H9 (cell line): ENCODE results near the gene ENO1. TPM values are rescaled to one million over a fixed set of nuclear protein-coding genes. Genes with fewer than 3 reads are reported as not detected.

ENCODE experiments used
- DNase-seq: peaks from one replicate; pipeline ENCODE4 v3.0.0-alpha.2; 2017
- H2AFZ ChIP-seq: one replicate; pipeline ENCODE4 v1.6.1; 2013; ENCODE audit warnings: mild to moderate bottlenecking, low read length, control low read depth, moderate library complexity
- H2AK5ac ChIP-seq: 2 replicates; pipeline ENCODE4 v1.6.1; 2013; ENCODE audit warnings: low read length, control low read depth, mixed read lengths; ENCODE audit not compliant: insufficient read length
- H2BK120ac ChIP-seq: one replicate; pipeline ENCODE4 v1.6.1; 2013; ENCODE audit warnings: low read depth, mild to moderate bottlenecking, low read length, control low read depth, inconsistent platforms; ENCODE audit not compliant: poor library complexity, severe bottlenecking
- H2BK12ac ChIP-seq: 2 replicates; pipeline ENCODE4 v1.6.1; 2013; ENCODE audit warnings: low read length, control low read depth, mixed read lengths, low read depth; ENCODE audit not compliant: insufficient read length
- H2BK15ac ChIP-seq: 2 replicates; pipeline ENCODE4 v1.6.1; 2013; ENCODE audit warnings: low read depth, low read length, control low read depth
- H2BK20ac ChIP-seq: one replicate; pipeline ENCODE4 v1.6.1; 2013; ENCODE audit warnings: low read depth, mild to moderate bottlenecking, low read length, control low read depth, inconsistent platforms; ENCODE audit not compliant: poor library complexity, severe bottlenecking
- H2BK5ac ChIP-seq: 2 replicates; pipeline ENCODE4 v1.6.1; 2013; ENCODE audit warnings: low read length, control low read depth, mixed read lengths; ENCODE audit not compliant: insufficient read length
- H3K14ac ChIP-seq: 2 replicates; pipeline ENCODE4 v1.6.1; 2013; ENCODE audit warnings: low read length, control low read depth; ENCODE audit not compliant: insufficient read depth
- H3K18ac ChIP-seq: 2 replicates; pipeline ENCODE4 v1.6.1; 2013; ENCODE audit warnings: low read depth, mild to moderate bottlenecking, mixed read lengths, low read length, control low read depth; ENCODE audit not compliant: insufficient read length
- H3K23ac ChIP-seq: 2 replicates; pipeline ENCODE4 v1.6.1; 2013; ENCODE audit warnings: low read length, control low read depth, mixed read lengths, low read depth; ENCODE audit not compliant: insufficient read length
- H3K23me2 ChIP-seq: 2 replicates; pipeline ENCODE4 v1.6.1; 2013; ENCODE audit warnings: low read depth, mild to moderate bottlenecking, mixed read lengths, low read length, control low read depth; ENCODE audit not compliant: insufficient read length, poor library complexity, severe bottlenecking
- H3K27ac ChIP-seq: 2 replicates; pipeline ENCODE4 v1.5.1; 2013; ENCODE audit warnings: low read length, control low read depth, mixed read lengths, low read depth; ENCODE audit not compliant: insufficient read length
- H3K27me3 ChIP-seq: 2 replicates; pipeline ENCODE4 v1.6.1; 2013; ENCODE audit warnings: low read length, control low read depth, inconsistent platforms; ENCODE audit not compliant: insufficient read depth
- H3K4ac ChIP-seq: 2 replicates; pipeline ENCODE4 v1.6.1; 2013; ENCODE audit warnings: low read depth, mild to moderate bottlenecking, control low read depth, inconsistent platforms, low read length, moderate library complexity
- H3K4me1 ChIP-seq: 2 replicates; pipeline ENCODE4 v1.6.1; 2013; ENCODE audit warnings: low read length, control low read depth, inconsistent platforms; ENCODE audit not compliant: insufficient read depth
- H3K4me2 ChIP-seq: 2 replicates; pipeline ENCODE4 v1.6.1; 2013; ENCODE audit warnings: low read length, control low read depth, mixed read lengths; ENCODE audit not compliant: insufficient read length, insufficient read depth
- H3K56ac ChIP-seq: 2 replicates; pipeline ENCODE4 v1.6.1; 2013; ENCODE audit warnings: low read depth, mild to moderate bottlenecking, mixed read lengths, low read length, control low read depth; ENCODE audit not compliant: insufficient read length
- H3K79me1 ChIP-seq: 2 replicates; pipeline ENCODE4 v1.6.1; 2013; ENCODE audit warnings: low read depth, mild to moderate bottlenecking, moderate library complexity, low read length, control low read depth, inconsistent platforms; ENCODE audit not compliant: insufficient read depth, poor library complexity, severe bottlenecking
- H3K79me2 ChIP-seq: 2 replicates; pipeline ENCODE4 v1.6.1; 2013; ENCODE audit warnings: low read length, control low read depth, inconsistent platforms; ENCODE audit not compliant: insufficient read depth
- H3K9ac ChIP-seq: 2 replicates; pipeline ENCODE4 v1.6.1; 2013; ENCODE audit warnings: low read length, control low read depth, mixed read lengths; ENCODE audit not compliant: insufficient read length; ENCODE audit errors: extremely low read depth
- H3K9me3 ChIP-seq: one replicate; pipeline ENCODE4 v1.6.1; 2013; ENCODE audit warnings: low read depth, low read length, inconsistent platforms; ENCODE audit not compliant: control insufficient read depth
- H3T11ph ChIP-seq: one replicate; pipeline ENCODE4 v1.6.1; 2013; ENCODE audit warnings: mild to moderate bottlenecking, low read length, control low read depth, inconsistent platforms
- H4K20me1 ChIP-seq: one replicate; pipeline ENCODE4 v1.6.1; 2013; ENCODE audit not compliant: control insufficient read depth, insufficient read length, insufficient read depth
- H4K5ac ChIP-seq: 2 replicates; pipeline ENCODE4 v1.6.1; 2013; ENCODE audit warnings: low read depth, mild to moderate bottlenecking, mixed read lengths, low read length, control low read depth; ENCODE audit not compliant: insufficient read length
- H4K8ac ChIP-seq: replicated peaks from 2 replicates; pipeline ENCODE4 v1.6.1; 2013; ENCODE audit warnings: low read length, control low read depth, mixed read lengths, low read depth; ENCODE audit not compliant: insufficient read length
- H4K91ac ChIP-seq: 2 replicates; pipeline ENCODE4 v1.6.1; 2013; ENCODE audit warnings: low read depth, mild to moderate bottlenecking, moderate library complexity, mixed read lengths, low read length, control low read depth; ENCODE audit not compliant: insufficient read length
- H3K27ac Mint-ChIP-seq, 3 experiments: 2 replicates in 2 of 3; 3 replicates in 1 of 3; pipeline ENCODE4 v1.8.0; 2020 to 2021; ENCODE audit warnings: mixed read lengths in 3 of 3, mild to moderate bottlenecking in 1 of 3, moderate library complexity in 1 of 3
- H3K27me3 Mint-ChIP-seq: 2 replicates; pipeline ENCODE4 v1.8.0; 2021; ENCODE audit warnings: low read depth, mild to moderate bottlenecking, moderate library complexity, mixed read lengths
- H3K36me3 Mint-ChIP-seq, 3 experiments: 2 replicates in 2 of 3; 3 replicates in 1 of 3; pipeline ENCODE4 v1.8.0; 2020 to 2021; ENCODE audit warnings: low read depth in 3 of 3, mixed read lengths in 3 of 3; ENCODE audit not compliant: insufficient read depth in 1 of 3
- H3K4me1 Mint-ChIP-seq, 2 experiments: 2 replicates each; pipeline ENCODE4 v1.8.0; 2020; ENCODE audit warnings: mixed read lengths in 2 of 2
- H3K4me3 Mint-ChIP-seq, 2 experiments: 2 replicates in 1 of 2; 3 replicates in 1 of 2; pipeline ENCODE4 v1.8.0; 2020 to 2021; ENCODE audit warnings: mild to moderate bottlenecking in 2 of 2, mixed read lengths in 2 of 2, moderate library complexity in 1 of 2
- H3K9me3 Mint-ChIP-seq, 2 experiments: 2 replicates in 1 of 2; 3 replicates in 1 of 2; pipeline ENCODE4 v1.8.0; 2020; ENCODE audit warnings: mild to moderate bottlenecking in 2 of 2, mixed read lengths in 2 of 2, moderate library complexity in 1 of 2
- WGBS: extraction: QIAGEN DNeasy Blood & Tissue Kit; methylation state at CpG from one replicate; pipeline ENCODE4 v1.1.7; 2013; ENCODE audit warnings: missing lambda C conversion rate, low lambda C conversion rate, mixed read lengths; ENCODE audit not compliant: insufficient read length; ENCODE audit errors: extremely low coverage; 5-methylcytosine and 5-hydroxymethylcytosine counted together
- total RNA-seq: library from RNA; stranded (reverse); gene quantifications from 2 replicates; pipeline ENCODE4 v1.2.1, GENCODE V29; 2021
- TF ChIP-seq, protein P1 (sequence below): fragments of 200-600 bp; sonication (generic); conservative IDR thresholded peaks from 3 replicates; pipeline ENCODE4 v1.8.0; 2021; ENCODE audit warnings: antibody characterized with exemption, mild to moderate bottlenecking

The ENO1 gene
- total RNA-seq, 1 experiment from 2014 or later: 1,781 TPM

DNA sequence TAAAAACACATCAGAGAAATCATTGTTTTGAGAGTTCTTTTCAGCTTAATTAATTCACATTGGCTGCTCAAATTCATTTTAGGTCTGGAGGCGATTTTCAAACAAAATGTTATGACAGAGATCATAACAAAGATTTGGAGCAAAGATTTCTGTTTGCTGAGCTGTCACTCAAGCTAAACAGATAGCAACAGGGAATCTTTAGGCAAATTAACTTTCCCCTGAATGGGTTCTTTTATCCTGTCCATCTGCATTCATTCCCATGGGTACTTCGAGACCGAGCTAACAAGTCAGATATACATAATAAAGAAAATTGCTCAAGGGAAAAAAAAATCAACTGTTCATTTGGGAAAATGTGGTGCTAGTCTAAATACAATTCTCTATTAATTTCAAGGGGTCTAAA lies 37.0 kb upstream of the ENO1 start:
- Histone ChIP-seq H2AFZ (no peak overlapping the region), H2AK5ac (no peak overlapping the region), H4K5ac (no peak overlapping the region), H3K23me2 (no peaks in the 10 kb centered on the region), H3K27ac (no peak overlapping the region), H3K4me1 (no peaks in the 10 kb centered on the region), H3K9me3 (no peaks in the 10 kb centered on the region), H2BK120ac (no peak overlapping the region), H3K4ac (no peak overlapping the region), H2BK5ac (no peak overlapping the region), H4K8ac (no peak overlapping the region), H3K23ac (no peak overlapping the region), H3T11ph (no peak overlapping the region), H3K9ac (no peak overlapping the region), H2BK20ac (no peak overlapping the region), H2BK15ac (no peak overlapping the region), H2BK12ac (no peak overlapping the region), H4K20me1 (no peaks in the 10 kb centered on the region), H3K79me1 (no peaks in the 10 kb centered on the region), H4K91ac (no peak overlapping the region), H3K14ac (no peak overlapping the region), H3K4me2 (no peak overlapping the region), H3K79me2 (no peaks in the 10 kb centered on the region), H3K18ac (no peak overlapping the region), H3K56ac (no peak overlapping the region), H3K27me3 (no peaks in the 10 kb centered on the region)
- peak overlapping the region in 1 of 3 experiments; percentile 86; a peak in 3 of 7 replicates for H3K27ac Mint-ChIP-seq
- H3K9me3 Mint-ChIP-seq: peaks cover 6 to 11% of the 10 kb centered on the region in 2 experiments
- no peak for DNase-seq
- no peak overlapping the region for H3K4me3 Mint-ChIP-seq
- no CpG with 5 or more reads among the region's 3 CpGs for WGBS
- peaks cover 2 to 12% (median 11%) of the 10 kb centered on the region in 3 experiments; a peak in 6 of 7 replicates for H3K36me3 Mint-ChIP-seq
- H3K27me3 Mint-ChIP-seq: peaks cover 3% of the 10 kb centered on the region; the same call in 1 of the 2 replicates
- peaks cover 28 to 39% of the 10 kb centered on the region in 2 experiments for H3K4me1 Mint-ChIP-seq
- TF ChIP-seq, protein P1, sequence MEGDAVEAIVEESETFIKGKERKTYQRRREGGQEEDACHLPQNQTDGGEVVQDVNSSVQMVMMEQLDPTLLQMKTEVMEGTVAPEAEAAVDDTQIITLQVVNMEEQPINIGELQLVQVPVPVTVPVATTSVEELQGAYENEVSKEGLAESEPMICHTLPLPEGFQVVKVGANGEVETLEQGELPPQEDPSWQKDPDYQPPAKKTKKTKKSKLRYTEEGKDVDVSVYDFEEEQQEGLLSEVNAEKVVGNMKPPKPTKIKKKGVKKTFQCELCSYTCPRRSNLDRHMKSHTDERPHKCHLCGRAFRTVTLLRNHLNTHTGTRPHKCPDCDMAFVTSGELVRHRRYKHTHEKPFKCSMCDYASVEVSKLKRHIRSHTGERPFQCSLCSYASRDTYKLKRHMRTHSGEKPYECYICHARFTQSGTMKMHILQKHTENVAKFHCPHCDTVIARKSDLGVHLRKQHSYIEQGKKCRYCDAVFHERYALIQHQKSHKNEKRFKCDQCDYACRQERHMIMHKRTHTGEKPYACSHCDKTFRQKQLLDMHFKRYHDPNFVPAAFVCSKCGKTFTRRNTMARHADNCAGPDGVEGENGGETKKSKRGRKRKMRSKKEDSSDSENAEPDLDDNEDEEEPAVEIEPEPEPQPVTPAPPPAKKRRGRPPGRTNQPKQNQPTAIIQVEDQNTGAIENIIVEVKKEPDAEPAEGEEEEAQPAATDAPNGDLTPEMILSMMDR: no peak
